VCaP (cell line): Measurements from ENCODE around the gene SLC9A1.

Experiments used
- H3K27ac ChIP-seq: fragments of 450-650 bp; 2 replicates; pipeline ENCODE4 v1.5.1; 2017
- TF ChIP-seq, protein P1 (sequence below): fragments of 450-650 bp; conservative IDR thresholded peaks from 2 replicates; pipeline ENCODE4 v1.5.1; 2017; ENCODE audit warnings: mild to moderate bottlenecking, moderate library complexity

The SLC9A1 gene

GRCh38 chr1:27053977-27054753 is 100.8 kb downstream of the SLC9A1 start:
- TF ChIP-seq, protein P1, sequence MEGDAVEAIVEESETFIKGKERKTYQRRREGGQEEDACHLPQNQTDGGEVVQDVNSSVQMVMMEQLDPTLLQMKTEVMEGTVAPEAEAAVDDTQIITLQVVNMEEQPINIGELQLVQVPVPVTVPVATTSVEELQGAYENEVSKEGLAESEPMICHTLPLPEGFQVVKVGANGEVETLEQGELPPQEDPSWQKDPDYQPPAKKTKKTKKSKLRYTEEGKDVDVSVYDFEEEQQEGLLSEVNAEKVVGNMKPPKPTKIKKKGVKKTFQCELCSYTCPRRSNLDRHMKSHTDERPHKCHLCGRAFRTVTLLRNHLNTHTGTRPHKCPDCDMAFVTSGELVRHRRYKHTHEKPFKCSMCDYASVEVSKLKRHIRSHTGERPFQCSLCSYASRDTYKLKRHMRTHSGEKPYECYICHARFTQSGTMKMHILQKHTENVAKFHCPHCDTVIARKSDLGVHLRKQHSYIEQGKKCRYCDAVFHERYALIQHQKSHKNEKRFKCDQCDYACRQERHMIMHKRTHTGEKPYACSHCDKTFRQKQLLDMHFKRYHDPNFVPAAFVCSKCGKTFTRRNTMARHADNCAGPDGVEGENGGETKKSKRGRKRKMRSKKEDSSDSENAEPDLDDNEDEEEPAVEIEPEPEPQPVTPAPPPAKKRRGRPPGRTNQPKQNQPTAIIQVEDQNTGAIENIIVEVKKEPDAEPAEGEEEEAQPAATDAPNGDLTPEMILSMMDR = no peak

DNA sequence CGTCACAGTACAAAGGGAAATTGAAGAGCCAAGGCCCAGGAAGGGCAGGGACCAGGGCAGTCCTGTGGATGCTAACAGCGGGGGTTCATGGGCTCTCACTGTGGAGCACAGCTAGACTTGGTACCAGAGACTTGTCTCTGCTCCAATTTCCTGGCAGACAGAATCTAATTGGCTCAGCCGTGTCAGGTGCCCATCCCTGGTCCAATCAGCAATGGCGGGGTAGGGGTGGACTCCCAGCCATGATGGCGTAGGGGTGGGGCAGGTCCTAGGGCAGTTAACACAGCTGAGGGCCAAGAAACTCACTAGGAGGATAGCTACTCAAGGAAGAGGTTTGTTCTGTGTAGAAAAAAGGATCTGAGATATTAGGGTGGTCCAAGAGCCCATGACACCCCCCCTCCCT is 102.4 kb downstream of the SLC9A1 start:
- TF ChIP-seq, protein P1 = no peak
- H3K27ac ChIP-seq = no peak overlapping the region

More at GRCh38 chr1:27053977-27054753, 100.8 kb downstream of the SLC9A1 start:
- H3K27ac ChIP-seq = no peak overlapping the region

- TF ChIP-seq, protein P1 = no peak
- H3K27ac ChIP-seq = no peak overlapping the region
These were observed 105.3 kb downstream of the SLC9A1 start for GRCh38 chr1:27049607-27050006.

GRCh38 chr1:27049100-27049499 is 105.8 kb downstream of the SLC9A1 start:
- H3K27ac ChIP-seq = no peak overlapping the region
- TF ChIP-seq, protein P1 = no peak
